HL-60/S4 (cell line): ENCODE data around the gene RANBP1.

Experiments used
- in situ Hi-C: fragments of 300-500 bp; cut with MboI; formaldehyde crosslinking; loops from 2 replicates; pipeline ENCODE4 v1.14.3; 2022; ENCODE audit warnings: low sequenced_read_pairs

Gene RANBP1

DNA sequence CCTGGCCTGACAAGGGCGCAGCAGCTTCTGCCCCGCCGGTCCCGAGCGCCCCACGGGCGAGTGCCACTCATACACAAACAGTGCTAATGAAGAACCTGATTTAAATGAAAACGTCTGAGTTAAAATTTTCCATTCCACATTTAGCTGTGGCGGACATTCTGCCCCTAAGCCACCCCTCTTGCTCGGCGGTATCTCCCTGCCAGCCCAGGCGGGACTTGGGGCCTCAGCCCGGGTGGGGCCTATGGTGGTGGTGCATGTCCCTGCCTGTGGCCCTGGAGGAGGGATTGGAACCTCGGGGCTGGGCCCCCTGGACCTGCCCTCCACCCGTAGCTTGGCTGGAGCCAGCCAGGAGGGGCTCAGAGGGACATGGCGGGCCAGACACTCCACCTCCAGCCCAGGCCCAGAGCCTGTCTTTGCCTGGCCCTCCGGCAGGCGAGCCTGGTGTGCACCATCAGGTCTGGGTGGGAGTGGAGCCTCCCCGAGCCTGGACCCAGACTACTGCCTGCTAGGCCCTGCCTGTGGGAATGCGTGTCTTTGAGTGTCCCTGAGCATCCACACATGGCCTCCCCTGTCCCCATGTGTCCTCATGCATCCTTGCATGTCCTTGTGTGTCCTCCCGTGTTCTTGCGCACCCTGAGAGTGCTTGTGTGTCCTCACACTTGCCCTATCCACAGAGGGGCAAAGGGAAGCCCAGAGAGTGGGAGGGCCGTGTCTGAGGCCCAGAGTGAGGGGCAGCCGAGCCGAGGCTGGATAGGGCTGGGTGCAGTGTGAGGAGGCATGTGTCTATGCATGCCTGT is 20.1 kb downstream of the RANBP1 start:
- in situ Hi-C loops = no loop called here

DNA sequence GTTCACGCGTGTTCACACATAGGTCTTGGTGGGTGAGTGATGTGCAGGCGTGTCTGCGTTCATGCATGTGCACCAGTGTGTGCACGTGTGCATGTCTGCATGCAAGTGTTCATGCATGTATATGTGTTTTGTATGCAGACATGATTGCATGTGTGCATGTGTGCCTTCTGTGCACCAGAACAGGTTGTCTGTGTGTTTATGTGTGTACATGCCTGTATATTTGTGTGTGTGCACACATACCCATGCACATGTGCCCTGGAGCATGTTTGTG is 20.6 kb downstream of the RANBP1 start:
- in situ Hi-C loops = no loop called here

DNA sequence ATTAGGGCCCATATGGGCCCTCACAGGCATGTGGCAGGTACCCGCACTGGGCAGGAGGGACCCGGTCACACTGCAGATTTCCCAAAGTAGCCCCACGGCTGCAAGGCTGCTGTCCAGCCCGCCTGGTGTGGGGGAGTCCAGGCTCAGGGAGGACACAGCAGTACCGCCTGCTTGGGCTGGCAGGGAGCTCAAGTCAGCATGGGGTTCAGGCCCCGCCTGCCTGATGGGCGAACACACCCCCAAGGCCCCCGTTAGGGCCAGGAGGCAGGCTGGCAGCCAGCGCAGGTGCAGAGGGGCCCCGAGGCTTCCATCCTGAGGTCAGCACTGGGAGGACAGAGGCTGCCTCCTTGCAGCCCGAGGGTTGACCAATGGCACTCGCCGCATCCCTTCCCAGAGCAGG is 21.2 kb downstream of the RANBP1 start:
- in situ Hi-C loops = no loop called here

DNA sequence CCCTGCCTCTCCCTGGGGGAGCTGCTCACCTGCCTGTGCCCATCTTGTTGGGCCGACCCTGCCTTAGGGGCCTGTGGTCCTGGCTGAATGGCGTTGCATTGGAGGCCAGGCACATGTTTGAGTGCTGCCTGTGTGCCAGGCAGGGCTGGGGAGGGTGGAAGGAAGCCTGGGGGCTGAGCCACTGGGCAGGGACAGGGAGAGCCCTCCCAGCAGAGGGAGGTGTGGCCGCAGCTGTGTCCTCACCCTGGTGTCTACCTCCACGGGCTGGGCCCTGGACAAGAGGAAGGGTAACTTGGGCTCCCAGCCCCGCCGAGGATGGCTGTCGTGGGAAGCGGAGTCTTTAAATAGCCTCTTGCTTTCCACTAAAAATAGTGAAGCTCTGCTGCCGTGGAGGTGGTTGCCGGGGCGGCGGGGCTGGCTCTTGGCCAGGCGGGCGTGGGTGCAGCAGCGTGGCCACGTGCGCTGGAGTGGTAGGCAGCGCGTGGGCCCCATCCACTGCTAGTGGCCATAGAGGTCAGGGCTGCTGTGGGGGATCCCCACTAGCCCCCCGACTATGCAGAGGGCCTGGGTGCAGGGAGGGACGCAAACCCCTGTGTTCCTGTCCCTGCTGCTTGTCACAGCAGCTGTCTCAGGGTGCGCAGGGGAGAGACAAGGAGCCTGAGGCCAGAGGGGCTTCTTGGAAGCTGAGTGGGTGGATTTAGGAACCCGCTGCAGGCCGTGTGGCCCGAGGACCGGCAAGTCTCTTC is 21.9 kb downstream of the RANBP1 start:
- in situ Hi-C loops = no loop called here

DNA sequence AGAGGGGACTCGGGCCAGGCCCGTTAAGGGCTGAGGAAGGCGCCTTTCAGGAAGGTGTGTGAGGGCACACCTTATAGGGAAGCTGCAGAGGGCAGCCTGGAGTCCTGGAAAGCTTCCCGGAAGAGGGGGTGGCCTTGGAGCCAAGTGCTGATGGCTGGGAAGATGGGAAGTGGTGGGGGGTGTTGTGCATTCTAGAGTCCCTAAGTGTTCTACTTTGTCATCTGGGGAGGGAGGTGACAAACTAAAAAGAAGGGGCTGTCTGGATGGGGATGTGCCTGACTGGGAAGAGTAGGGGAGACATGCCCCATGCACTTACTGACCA is 22.5 kb downstream of the RANBP1 start:
- in situ Hi-C loops = no loop called here

DNA sequence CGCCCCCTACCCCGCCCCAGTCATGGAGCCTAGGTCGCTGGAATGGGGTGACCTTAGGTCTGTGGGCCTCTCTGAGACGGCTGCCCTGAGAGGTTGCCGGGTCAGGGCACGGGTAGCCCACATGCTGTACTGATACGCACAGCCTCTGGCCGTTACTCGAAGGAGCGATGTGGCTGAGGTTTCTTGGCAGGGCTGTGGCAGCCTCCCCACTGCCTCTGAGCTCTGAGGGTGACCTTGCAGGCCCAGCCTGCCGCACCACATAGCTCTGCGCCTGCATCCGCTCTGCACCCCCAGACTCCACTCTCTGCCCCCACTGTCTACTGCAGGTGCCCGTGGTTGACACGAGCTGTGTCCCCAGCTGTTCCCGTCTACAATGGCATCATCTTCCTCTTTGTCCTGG is 23.0 kb downstream of the RANBP1 start:
- in situ Hi-C loops = no loop called here

DNA sequence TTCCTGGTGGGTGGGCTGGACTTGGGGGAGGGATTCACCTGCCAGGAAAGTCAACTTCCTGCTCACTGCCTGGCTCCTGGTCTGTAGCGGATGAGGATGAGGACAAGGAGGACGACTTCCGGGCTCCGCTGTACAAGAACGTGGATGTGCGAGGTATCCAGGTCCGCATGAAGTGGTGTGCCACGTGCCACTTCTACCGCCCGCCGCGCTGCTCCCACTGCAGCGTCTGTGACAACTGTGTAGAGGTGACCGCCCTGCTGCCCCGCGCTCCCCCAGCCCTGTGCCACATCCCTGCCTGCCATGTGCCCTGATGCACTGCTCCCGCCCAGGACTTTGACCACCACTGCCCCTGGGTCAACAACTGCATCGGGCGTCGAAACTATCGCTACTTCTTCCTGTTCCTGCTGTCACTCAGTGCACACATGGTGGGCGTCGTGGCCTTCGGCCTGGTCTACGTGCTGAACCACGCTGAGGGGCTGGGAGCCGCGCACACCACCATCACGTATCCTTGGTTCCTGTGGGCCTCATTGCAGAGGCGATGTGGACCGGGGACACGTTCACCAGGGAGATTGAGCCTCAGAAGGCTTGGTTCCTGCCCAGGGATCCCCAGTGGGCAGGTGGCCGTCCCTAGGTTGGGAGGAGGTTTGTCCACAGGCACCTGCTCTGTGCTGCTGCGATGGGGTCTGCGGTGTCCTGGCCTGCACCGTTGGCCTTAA is 23.6 kb downstream of the RANBP1 start:
- in situ Hi-C loops = no loop called here

DNA sequence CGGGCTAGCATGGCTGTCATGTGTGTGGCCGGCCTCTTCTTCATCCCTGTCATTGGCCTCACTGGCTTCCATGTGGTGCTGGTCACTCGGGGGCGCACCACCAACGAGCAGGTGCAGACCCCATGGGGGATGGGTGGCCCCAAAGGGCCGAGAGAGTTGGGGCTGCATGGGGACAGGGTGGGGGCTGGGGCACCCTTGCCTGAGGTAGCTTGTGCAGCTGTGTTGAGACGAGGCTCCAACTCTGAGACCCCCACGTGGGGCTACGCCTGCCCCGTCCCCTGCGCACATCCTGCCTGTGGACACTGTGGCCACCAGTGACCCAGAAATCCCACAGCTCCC is 24.2 kb downstream of the RANBP1 start:
- in situ Hi-C loops = no loop called here

DNA sequence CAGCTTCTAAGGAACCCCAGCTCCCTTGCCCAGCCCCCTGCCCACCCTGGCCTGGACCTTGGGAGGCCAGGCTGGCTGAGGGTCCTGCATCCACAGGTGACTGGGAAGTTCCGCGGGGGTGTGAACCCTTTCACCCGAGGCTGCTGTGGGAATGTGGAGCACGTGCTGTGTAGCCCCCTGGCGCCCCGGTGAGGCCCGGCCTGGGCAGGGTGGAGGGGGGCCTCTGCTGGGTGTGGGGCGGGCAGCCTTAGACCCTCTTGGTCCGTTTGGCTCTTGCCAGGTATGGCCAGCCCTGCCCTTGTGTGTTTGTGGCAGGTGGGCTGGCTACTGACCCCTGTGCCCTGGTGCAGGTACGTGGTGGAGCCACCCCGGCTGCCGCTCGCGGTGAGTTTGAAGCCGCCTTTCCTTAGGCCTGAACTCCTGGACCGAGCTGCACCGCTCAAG is 24.6 kb downstream of the RANBP1 start:
- in situ Hi-C loops = no loop called here

DNA sequence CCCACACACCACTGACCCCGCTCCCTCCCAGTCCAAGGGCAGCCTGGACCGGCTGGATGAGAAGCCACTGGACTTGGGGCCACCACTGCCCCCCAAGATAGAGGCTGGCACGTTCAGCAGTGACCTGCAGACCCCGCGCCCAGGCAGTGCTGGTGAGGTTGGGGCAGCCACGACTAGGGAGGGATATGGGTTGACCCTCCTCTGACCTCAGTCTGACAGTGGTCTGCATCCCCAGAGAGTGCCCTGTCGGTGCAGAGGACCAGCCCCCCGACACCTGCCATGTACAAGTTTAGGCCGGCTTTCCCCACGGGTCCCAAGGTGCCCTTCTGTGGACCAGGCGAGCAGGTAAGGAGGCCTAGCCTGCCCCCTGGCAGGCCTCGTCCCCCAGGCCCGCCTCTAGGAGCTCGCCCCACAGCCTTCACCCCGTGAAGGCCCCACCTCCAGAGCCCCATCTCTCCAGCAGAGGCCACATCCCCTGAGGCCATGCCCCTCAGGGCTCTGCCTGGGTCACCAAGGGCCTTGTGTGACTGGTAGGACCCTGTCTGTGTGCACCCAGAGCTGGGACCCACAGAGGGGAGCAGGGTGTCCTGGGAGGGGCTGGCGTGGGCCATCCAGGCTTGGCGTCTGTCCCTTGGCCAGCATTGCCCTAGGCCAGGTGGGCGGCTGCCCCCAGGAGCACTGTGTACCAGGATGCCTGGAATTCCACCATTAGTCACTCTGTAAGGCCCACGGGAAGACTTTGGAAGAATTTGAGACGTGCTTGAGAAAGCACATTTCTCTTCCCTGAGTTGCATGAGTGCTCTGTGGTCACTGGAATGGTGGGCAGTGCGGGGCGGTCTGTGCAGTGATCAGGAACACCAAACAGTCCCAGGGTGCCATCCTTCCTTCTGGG is 25.5 kb downstream of the RANBP1 start:
- in situ Hi-C loops = no loop called here

DNA sequence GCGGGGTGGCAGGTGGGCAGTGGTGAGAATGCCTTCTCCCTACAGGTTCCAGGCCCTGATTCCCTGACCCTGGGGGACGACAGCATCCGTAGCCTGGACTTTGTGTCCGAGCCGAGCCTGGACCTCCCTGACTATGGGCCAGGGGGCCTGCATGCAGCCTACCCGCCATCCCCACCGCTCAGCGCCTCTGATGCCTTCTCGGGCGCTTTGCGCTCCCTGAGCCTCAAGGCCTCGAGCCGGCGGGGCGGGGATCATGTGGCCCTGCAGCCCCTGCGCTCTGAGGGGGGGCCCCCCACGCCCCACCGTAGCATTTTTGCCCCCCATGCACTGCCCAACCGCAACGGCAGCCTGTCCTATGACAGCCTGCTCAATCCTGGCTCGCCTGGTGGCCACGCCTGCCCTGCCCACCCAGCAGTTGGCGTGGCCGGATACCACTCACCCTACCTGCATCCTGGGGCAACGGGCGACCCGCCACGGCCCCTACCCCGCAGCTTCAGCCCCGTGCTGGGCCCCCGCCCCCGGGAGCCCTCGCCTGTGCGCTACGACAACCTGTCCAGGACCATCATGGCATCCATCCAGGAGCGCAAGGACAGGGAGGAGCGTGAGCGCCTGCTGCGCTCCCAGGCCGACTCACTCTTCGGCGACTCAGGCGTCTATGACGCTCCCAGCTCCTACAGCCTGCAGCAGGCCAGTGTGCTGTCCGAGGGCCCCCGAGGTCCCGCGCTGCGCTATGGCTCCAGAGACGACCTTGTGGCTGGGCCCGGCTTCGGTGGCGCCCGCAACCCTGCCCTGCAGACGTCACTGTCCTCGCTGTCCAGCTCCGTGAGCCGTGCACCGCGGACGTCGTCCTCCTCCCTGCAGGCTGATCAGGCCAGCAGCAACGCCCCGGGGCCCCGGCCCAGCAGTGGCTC is 27.1 kb downstream of the RANBP1 start:
- in situ Hi-C loops = no loop called here

DNA sequence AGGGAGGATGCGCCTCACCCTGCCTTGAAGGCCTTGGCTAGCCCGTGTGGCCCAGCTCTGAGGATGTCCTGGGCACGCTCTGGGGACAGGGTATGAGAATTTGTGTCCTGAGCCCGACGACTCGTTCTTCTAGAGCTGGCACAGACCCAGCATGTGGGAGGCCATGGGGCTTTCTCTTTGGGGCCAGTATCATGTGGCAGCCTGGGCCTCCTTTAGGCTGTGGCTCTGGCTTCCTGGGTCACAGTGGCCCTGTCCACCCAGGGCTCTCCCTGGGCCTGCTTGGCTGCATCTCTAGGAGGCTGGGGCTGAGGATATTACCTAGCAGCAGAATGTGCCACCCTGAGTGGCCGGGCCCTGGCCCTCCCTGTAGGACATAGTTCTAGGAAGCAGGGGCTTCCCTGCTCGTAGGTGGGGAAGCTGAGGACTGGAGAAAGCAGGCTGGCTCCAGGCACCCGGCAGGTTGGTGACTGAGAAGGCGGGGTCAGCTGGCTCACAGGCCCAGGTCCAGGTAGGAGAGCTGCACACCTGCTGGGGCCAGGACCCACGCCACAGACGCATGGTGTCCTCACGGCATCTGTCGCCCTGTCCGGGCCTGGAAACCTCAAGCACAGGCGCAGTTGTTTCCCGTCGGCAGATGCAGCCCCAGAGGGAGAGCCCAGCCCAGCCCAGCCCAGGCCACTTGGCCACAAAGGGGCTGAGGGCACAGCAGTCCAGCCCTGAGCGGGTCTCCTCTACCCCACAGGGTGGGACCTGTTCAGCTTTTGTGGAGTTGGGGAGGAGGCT is 28.2 kb downstream of the RANBP1 start:
- in situ Hi-C loops = no loop called here

DNA sequence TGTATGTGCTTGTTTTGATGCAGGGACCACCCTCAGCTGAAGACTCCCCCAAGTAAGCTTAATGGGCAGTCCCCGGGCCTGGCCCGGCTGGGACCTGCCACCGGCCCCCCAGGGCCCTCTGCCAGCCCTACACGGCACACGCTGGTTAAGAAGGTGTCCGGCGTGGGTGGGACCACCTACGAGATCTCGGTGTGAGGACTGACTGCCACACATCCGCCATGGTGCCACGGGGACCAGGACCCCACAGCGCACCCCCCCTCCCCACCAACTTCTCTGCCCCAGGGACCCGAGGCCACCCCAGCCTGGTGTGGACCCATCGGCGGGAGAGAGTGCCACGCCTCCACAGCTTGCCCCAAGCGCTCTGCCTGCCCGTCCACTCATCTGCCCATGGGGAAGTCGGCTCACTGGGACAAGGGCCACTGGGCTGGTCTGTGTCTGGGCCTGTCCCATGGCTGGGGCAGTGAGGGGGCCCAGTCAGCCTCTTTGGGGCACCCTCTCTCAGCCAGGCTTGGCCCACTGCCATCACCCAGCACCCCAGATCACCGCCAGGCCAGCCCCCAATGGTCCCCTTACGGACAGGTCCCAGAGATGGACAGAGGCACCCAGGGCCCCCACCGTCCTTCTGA is 29.4 kb downstream of the RANBP1 start:
- in situ Hi-C loops = no loop called here

DNA sequence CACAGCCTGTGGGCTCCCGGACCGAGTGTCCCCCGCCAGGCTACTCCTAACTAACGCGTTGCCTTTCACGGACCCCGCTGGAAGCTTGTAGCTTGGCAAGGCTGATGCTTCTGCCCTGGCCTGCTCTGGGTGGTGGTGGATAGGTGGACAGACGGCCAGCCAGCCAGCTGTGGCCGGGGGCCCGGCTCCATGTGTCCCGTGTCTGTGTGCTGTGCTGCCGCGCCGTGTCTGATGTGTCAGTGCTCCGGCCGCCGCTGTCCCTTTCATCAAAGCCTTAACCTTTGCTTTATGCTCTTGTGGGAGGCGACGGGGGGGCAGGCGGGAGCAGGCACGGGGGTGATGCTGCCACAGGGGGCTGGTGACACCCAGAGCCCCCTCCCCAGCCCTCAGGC is 29.9 kb downstream of the RANBP1 start:
- in situ Hi-C loops = no loop called here

DNA sequence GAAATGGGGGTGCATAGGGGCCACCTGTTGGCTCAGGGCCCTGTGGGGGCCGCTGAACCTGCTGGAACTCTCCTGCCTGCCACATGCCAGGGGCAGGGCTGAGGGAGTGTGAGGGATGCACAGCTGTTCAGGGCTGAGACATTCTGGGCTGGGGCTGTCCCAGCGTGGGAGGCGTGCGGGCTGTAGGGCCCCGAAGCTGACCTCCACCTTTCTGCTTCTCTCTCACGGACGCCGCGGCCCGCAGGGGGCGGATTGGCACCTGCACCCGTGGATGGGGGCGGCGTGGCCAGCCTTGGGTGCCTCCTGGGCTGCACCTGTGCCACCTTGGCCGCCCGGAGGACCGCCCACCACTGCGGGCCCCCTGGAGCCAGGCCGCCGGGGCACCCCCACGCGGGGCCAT is 30.9 kb downstream of the RANBP1 start:
- in situ Hi-C loops = no loop called here

DNA sequence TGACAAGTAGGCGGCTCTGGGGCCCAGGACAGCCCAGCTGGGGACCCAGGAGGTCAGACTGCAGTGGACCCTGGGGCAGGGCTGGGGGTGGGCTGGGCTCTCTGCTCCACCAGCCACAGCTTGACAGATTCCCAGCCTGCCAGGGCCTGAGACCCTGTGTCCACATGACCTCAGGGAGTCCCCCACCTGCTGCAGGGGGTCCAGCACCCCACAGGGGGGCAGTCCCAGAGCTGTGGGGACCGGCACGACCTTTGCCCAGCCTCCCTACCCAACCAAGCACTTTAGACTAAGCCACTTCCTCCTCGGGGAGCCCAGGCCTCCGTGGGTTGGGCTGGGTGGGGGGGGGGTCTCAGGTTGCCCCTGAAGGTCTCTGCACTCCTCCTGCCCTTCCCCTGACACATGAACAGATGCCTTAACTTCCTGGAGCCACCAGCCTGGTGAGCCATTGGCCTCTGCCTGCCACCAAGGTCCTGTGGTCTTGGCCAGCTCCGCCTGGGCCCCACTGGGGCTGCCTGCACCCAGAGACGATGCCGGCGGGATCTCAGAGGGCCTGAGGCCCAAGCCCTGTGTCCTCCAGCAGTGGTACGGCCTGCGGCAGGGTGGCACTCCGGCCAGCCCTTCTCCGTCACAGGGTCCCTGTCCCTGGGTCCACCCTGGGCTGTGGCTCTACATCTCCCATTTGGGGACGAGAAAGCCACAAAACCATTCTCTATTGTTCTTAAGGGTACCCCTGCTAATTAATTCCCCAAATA is 31.5 kb downstream of the RANBP1 start:
- in situ Hi-C loops = no loop called here

DNA sequence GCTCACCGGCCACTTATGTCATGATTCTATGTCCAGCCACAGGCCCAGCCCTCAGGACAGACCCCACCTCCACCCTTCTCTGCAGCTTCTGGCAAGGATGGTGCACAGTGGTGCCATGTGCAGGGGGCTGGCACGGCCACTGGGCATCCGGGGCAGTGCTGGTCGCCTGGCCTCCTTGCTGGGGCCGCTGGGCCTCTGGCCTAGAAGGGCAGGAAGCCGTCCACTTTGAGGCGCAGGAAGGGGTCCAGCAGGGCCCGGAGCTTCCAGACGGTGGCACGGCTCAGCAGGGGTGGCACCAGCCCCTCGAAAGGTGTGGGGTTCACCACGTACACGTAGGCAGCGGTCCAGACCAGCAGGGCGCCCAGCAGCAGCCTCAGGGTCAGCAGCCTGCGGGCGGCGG is 32.5 kb downstream of the RANBP1 start:
- in situ Hi-C loops = no loop called here
